ENCODE measurements around the gene ZNF770. TPM values are rescaled to one million over a fixed set of nuclear protein-coding genes. Genes with fewer than 3 reads are reported as not detected.

Gene ZNF770
- total and polyA plus RNA-seq, 2 of the 4 experiments (the other 2 are of a cell fraction): 9.4 to 26.5 TPM

DNA sequence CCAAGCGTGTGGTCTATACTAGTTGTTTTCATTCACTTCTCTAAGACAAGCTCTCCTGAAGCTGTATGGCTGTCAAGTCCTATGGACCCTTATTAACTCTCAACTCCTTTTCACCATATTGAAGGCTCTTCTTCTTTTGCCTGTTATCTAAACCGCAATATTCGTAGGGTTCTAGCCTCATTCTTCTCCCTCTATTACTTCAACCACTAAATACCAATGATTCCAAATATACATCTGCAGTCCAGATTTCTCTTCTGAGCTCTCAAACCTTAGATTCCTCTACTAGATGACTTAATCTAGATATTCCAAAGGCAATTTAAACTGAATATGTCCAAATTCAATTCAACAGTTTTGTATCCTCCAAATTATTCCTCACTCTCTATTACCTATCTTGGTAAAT, 43.2 kb downstream of the ZNF770 start:
- Histone ChIP-seq H3K9ac (ENCODE audit: low read depth, low read length) (no peak overlapping the region), H3K14ac (replicated peaks; ENCODE audit: low read depth, low read length) (no peak overlapping the region), H3K4me2 (ENCODE audit: low read depth, low read length) (no peak overlapping the region), H2BK120ac (ENCODE audit: low read depth, low read length) (no peak overlapping the region), H3K36me3 (ENCODE audit: control insufficient read depth, insufficient read depth, low read length) (peaks cover 8% of the 10 kb centered on the region; the same call in 1 of the 2 replicates), H4K20me1 (ENCODE audit: insufficient read depth, low read length) (no peaks in the 10 kb centered on the region; the same call in 1 of the 2 replicates), H2AK5ac (ENCODE audit: low read depth, low read length) (no peak overlapping the region), H2BK15ac (ENCODE audit: low read depth, low read length) (no peak overlapping the region), H2BK5ac (ENCODE audit: low read depth, low read length, poor library complexity, severe bottlenecking) (no peak overlapping the region), H3K9me3 (ENCODE audit: control insufficient read depth, insufficient read depth, low read length) (no peaks in the 10 kb centered on the region), H3K18ac (ENCODE audit: low read depth, low read length) (no peak overlapping the region), H4K91ac (ENCODE audit: insufficient read depth, low read depth, low read length) (no peak overlapping the region), H3K4me1 (ENCODE audit: control insufficient read depth, insufficient read depth, low read length) (0 out of 2 replicates have a peak, but pooled peaks cover 1% of the 10 kb centered on the region), H3K56ac (ENCODE audit: extremely low read depth, insufficient read depth, low read length) (no peak overlapping the region), H3K27ac (ENCODE audit: insufficient read depth, low read length) (no peak overlapping the region), H4K8ac (ENCODE audit: low read depth in 2 of 2, low read length in 2 of 2) (no peak overlapping the region), H3K23ac (ENCODE audit: low read depth, low read length) (no peak overlapping the region), H3K27me3 (ENCODE audit: control insufficient read depth, insufficient read depth, low read length) (no peaks in the 10 kb centered on the region), H4K5ac (ENCODE audit: low read depth, low read length) (no peak overlapping the region), H3K4me3 (ENCODE audit: insufficient read depth, low read depth, low read length) (no peak overlapping the region), H3K79me1 (ENCODE audit: low read depth in 1 of 2, low read length in 2 of 2) (no peaks in the 10 kb centered on the region), H2AK9ac (replicated peaks; ENCODE audit: low read depth, low read length, poor library complexity) (no peak overlapping the region), H3K4ac (ENCODE audit: low read depth, low read length) (no peak overlapping the region), H2BK20ac (ENCODE audit: low read depth, low read length) (no peak overlapping the region), H2AFZ (replicated peaks; ENCODE audit: low read length, poor library complexity) (no peak overlapping the region), H3K9me1 (ENCODE audit: insufficient read depth, low read length) (no peaks in the 10 kb centered on the region)
- DNase-seq: no peak
- dilution Hi-C loops (cut with HindIII; ENCODE audit: low sequenced_read_pairs, unreplicated experiment): no loop called here
- intact Hi-C loops (cut with micrococcal nuclease): no loop called here
- POLR2A ChIA-PET (ENCODE audit: unreplicated experiment): no interaction called here
- CTCF ChIA-PET: no interaction called here
- in situ Hi-C loops (cut with MboI; ENCODE audit: low sequenced_read_pairs): no loop called here
- 100% methylated on average over 2 of the region's 3 CpGs; no CpG with 5 or more reads in 1 of the 2 experiments for WGBS, 2 experiments (ENCODE audit: extremely low coverage in 2 of 2, insufficient read length in 1 of 2)
- BruUV-seq (replicated peaks): no TSS peak
- no peak for TF ChIP-seq RFX5 (IDR thresholded peaks at IDR 0.05; ENCODE audit: low read depth, low read length)
- TF ChIP-seq MAZ (IDR thresholded peaks at IDR 0.05; ENCODE audit: borderline replicate concordance, low read depth, low read length): no peak
- no peak for TF ChIP-seq POLR2A (IDR thresholded peaks at IDR 0.05; ENCODE audit: low read depth, low read length)
- no peak for TF ChIP-seq RAD21 (IDR thresholded peaks at IDR 0.05; ENCODE audit: low read length)
- no peak for TF ChIP-seq BHLHE40 (IDR thresholded peaks at IDR 0.05; ENCODE audit: low read depth, low read length)
- no peak for TF ChIP-seq SMC3 (IDR thresholded peaks at IDR 0.05; ENCODE audit: low read depth, low read length)
- TF ChIP-seq, protein P1, sequence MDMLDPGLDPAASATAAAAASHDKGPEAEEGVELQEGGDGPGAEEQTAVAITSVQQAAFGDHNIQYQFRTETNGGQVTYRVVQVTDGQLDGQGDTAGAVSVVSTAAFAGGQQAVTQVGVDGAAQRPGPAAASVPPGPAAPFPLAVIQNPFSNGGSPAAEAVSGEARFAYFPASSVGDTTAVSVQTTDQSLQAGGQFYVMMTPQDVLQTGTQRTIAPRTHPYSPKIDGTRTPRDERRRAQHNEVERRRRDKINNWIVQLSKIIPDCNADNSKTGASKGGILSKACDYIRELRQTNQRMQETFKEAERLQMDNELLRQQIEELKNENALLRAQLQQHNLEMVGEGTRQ (IDR thresholded peaks at IDR 0.05; ENCODE audit: low read depth, low read length): no peak
- TF ChIP-seq CHD1 (IDR thresholded peaks at IDR 0.05; ENCODE audit: low read depth, low read length): no peak
- TF ChIP-seq NFE2L2 (IDR thresholded peaks at IDR 0.05; ENCODE audit: low read depth, low read length): no peak
- no peak for TF ChIP-seq RCOR1 (IDR thresholded peaks at IDR 0.05; ENCODE audit: insufficient replicate concordance, low read length)
- no peak for TF ChIP-seq MAFK (IDR thresholded peaks at IDR 0.05; ENCODE audit: low read depth, low read length)
- ATAC-seq (ENCODE audit: low read depth): no peak
